Activated CD4-positive, alpha-beta memory T cell treated with anti-CD3 and anti-CD28 coated beads for 36 hours (primary cell): Measurements from ENCODE around the gene PDE8A. TPM values are rescaled to one million over a fixed set of nuclear protein-coding genes. Genes with fewer than 3 reads are reported as not detected.
"Not testable (repeated sequence)": the region's sequence is repeated elsewhere in the genome, so short reads cannot be mapped to it uniquely, and the experiment has no call there.

ENCODE experiments used
- CTCF ChIA-PET: fragments of 350-600 bp; sonication (Branson Sonifier 250); formaldehyde crosslinking; loops from one replicate; lab custom pipeline; 2021; ENCODE audit warnings: antibody characterized with exemption, inconsistent platforms; lab: Charles Lee
- POLR2A ChIA-PET: fragments of 350-600 bp; sonication (Branson Sonifier 250); formaldehyde crosslinking; loops from one replicate; lab custom pipeline; 2021; ENCODE audit warnings: antibody characterized with exemption; lab: Charles Lee
- DNase-seq: peaks from one replicate; pipeline ENCODE4 v3.0.0-alpha.2; 2020
- H3K27ac Mint-ChIP-seq: one replicate; pipeline ENCODE4 v1.8.0; 2021; ENCODE audit warnings: mixed read lengths
- H3K27me3 Mint-ChIP-seq: one replicate; pipeline ENCODE4 v1.8.0; 2021; ENCODE audit warnings: mixed read lengths
- H3K36me3 Mint-ChIP-seq: one replicate; pipeline ENCODE4 v1.8.0; 2021; ENCODE audit warnings: mixed read lengths
- H3K4me1 Mint-ChIP-seq: one replicate; pipeline ENCODE4 v1.8.0; 2021; ENCODE audit warnings: low read depth, mixed read lengths
- H3K4me3 Mint-ChIP-seq: one replicate; pipeline ENCODE4 v1.8.0; 2021; ENCODE audit warnings: mild to moderate bottlenecking, mixed read lengths
- H3K9me3 Mint-ChIP-seq: one replicate; pipeline ENCODE4 v1.8.0; 2021; ENCODE audit warnings: mixed read lengths
- intact Hi-C: fragments of 100-400 bp; cut with micrococcal nuclease; formaldehyde crosslinking; loops from one replicate; pipeline ENCODE4 v1.15.1; 2023
- total RNA-seq, 2 experiments: library from RNA; stranded (reverse); gene quantifications; one replicate each; pipeline ENCODE4 v1.2.3, GENCODE V29; 2021

The PDE8A gene
- total RNA-seq, 2 experiments from 2014 or later, result 20.8 to 21.2 TPM

DNA sequence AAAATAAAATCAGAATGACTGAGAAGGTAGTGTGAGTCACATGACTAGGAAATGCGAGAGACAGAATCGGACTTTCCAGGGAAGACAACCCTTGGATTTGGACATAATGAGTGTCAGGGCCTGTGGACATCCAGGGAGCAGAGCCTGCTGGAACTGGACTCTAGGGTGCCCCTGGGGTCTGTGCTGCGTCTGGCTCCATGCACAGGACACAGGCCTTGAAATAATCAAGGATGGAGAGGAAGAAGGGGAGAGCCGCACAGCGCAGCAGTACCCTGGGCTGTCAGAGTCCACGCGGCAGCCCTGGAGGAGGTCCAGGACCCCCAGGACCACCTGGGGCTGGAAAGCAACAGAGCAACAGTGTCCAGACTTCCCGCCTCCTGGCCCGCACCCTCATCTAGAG is 173.7 kb downstream of the PDE8A start:
- Mint-ChIP-seq H3K27me3 (peaks cover 6% of the 10 kb centered on the region), H3K27ac (no peak overlapping the region), H3K4me3 (no peak overlapping the region), H3K4me1 (peaks cover 5% of the 10 kb centered on the region), H3K36me3 (peaks cover 2% of the 10 kb centered on the region), H3K9me3 (peaks cover 8% of the 10 kb centered on the region)
- POLR2A ChIA-PET, result no interaction called here
- DNase-seq, result no peak
- intact Hi-C loops, result no loop called here
- CTCF ChIA-PET, result no interaction called here

DNA sequence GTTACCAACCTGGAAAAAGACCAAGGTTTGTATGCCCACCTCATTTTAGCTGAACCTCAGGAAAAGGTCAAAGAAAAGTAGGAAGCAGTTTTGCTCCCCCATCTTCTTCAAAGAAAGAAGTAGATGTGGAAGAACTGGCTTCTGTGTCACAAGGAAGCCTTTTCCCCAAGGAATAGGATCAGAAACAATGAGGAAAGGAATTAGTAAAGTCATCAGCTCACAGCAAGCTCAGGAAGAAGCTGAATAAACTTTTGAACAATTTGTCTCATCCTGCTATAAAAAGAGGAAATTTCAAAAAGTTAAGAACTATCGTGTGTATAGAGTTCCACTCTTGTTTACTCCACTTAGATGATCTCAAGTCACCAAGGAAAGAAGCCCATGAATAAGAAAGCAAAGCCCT is 174.2 kb downstream of the PDE8A start:
- intact Hi-C loops, result no loop called here
- no peak for DNase-seq
- ChIA-PET POLR2A (no interaction called here), CTCF (no interaction called here)
- Mint-ChIP-seq H3K4me3 (no peak overlapping the region), H3K27ac (no peak overlapping the region), H3K4me1 (peaks cover 5% of the 10 kb centered on the region), H3K27me3 (peaks cover 6% of the 10 kb centered on the region), H3K9me3 (peaks cover 8% of the 10 kb centered on the region), H3K36me3 (peaks cover 2% of the 10 kb centered on the region)

- Mint-ChIP-seq H3K4me1 (peaks cover 5% of the 10 kb centered on the region), H3K4me3 (no peak overlapping the region)
Observed at GRCh38 chr15:85157344-85157743, 175.7 kb downstream of the PDE8A start.

GRCh38 chr15:85162237-85162636 is 180.6 kb downstream of the PDE8A start:
- Mint-ChIP-seq H3K4me1 (no peaks in the 10 kb centered on the region), H3K4me3 (no peak overlapping the region), H3K27ac (no peak overlapping the region), H3K9me3 (peaks cover 5% of the 10 kb centered on the region), H3K27me3 (no peaks in the 10 kb centered on the region), H3K36me3 (no peaks in the 10 kb centered on the region)
- ChIA-PET POLR2A (no interaction called here), CTCF (no interaction called here)
- intact Hi-C loops, result no loop called here
- DNase-seq, result no peak

More at GRCh38 chr15:85157344-85157743, 175.7 kb downstream of the PDE8A start:
- H3K36me3 Mint-ChIP-seq, result peaks cover 2% of the 10 kb centered on the region
- CTCF ChIA-PET, result interaction anchor here (1.4 kb wide), 1 partner anchor 11 kb away, joined by 4 read pairs; no protein-coding TSS in a partner anchor
- DNase-seq, result no peak
- H3K9me3 Mint-ChIP-seq, result peaks cover 8% of the 10 kb centered on the region
- no peak overlapping the region for H3K27ac Mint-ChIP-seq
- POLR2A ChIA-PET, result no interaction called here
- intact Hi-C loops, result no loop called here
- H3K27me3 Mint-ChIP-seq, result peaks cover 6% of the 10 kb centered on the region

DNA sequence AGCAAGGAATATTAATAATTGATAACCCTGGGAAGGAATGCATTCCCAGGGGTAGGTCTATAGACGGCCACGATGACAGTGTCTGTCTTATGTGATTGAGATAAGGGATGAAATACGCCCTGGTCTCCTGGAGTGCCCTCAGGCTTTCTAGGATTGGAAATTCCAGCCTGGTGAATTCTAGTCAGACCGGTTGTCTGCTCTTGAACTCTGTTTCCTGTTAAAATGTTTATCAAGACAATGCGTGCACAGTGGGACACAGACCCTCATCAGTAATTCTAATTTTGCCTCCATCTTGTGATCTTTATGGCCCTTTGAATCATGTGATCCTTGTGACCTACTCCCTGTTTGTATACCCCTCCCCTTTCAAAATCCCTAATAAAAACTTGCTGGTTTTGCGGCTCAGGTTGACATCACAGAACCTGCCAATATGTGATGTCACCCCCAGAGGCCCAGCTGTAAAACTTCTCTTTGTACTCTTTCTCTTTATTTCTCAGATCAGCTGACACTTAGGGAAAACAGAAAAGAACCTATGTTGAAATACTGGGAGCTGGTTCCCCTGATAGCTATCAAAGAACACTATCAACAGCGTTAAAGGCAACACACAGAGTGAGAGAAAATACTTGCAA is 183.3 kb downstream of the PDE8A start:
- POLR2A ChIA-PET, result no interaction called here

GRCh38 chr15:85167568-85167967 is 185.9 kb downstream of the PDE8A start:
- ChIA-PET CTCF (no interaction called here), POLR2A (no interaction called here)
- Mint-ChIP-seq H3K27ac (no peak overlapping the region), H3K9me3 (peaks cover 9% of the 10 kb centered on the region), H3K36me3 (no peaks in the 10 kb centered on the region), H3K4me3 (no peak overlapping the region), H3K4me1 (peaks cover 5% of the 10 kb centered on the region), H3K27me3 (peaks cover 23% of the 10 kb centered on the region)
- intact Hi-C loops, result no loop called here
- DNase-seq, result no peak

More for the DNA sequence above, 183.3 kb downstream of the PDE8A start:
- intact Hi-C loops, result no loop called here
- CTCF ChIA-PET, result no interaction called here
- H3K36me3 Mint-ChIP-seq, result no peaks in the 10 kb centered on the region
- no peak overlapping the region for H3K4me3 Mint-ChIP-seq
- no peak overlapping the region for H3K27ac Mint-ChIP-seq
- peaks cover 5% of the 10 kb centered on the region for H3K4me1 Mint-ChIP-seq
- peaks cover 5% of the 10 kb centered on the region for H3K9me3 Mint-ChIP-seq
- DNase-seq, result no peak
- peaks cover 6% of the 10 kb centered on the region for H3K27me3 Mint-ChIP-seq

DNA sequence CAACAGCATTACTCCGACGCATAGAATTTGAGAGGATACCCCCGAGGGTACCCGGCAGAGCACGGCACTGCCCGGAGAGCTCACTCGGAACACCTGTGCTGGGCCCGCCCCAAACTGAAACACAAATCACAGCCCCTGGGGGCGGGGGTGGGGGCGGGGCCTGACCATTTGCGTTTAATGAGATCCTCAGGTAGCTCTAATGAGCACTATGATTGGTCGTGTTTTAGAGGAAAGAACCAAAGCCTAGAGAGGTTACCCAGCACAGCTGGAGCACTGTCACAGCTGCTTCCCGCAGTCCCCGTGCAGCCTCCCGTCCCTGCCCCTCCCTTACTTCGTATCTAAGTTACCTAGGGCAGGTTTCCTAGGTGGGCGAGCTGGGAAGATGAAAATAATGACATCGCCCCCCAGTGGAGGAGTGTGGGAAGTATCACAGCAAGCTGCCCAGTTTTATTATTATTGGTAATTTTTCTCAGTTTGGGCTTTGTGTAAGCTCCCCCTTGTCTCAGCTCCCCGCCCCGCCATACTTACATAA is 187.1 kb downstream of the PDE8A start:
- Mint-ChIP-seq H3K9me3 (peaks cover 11% of the 10 kb centered on the region), H3K36me3 (no peaks in the 10 kb centered on the region), H3K4me3 (peak overlapping the region; percentile 28), H3K27ac (no peak overlapping the region), H3K4me1 (peaks cover 5% of the 10 kb centered on the region), H3K27me3 (peaks cover 31% of the 10 kb centered on the region)
- intact Hi-C loops, result no loop called here
- DNase-seq, result peak; percentile 59
- POLR2A ChIA-PET, result no interaction called here
- CTCF ChIA-PET, result interaction anchor here (0.6 to 1.6 kb wide), 16 partner anchors 8 to 894 kb away, joined by 3 to 15 read pairs (median 4); no protein-coding TSS in a partner anchor

- no peak for DNase-seq
- H3K27me3 Mint-ChIP-seq, result peaks cover 46% of the 10 kb centered on the region
- H3K36me3 Mint-ChIP-seq, result no peaks in the 10 kb centered on the region
- ChIA-PET CTCF (no interaction called here), POLR2A (no interaction called here)
- peaks cover 8% of the 10 kb centered on the region for H3K9me3 Mint-ChIP-seq
- H3K4me3 Mint-ChIP-seq, result no peak overlapping the region
- intact Hi-C loops, result no loop called here
- H3K27ac Mint-ChIP-seq, result no peak overlapping the region
- peaks cover 10% of the 10 kb centered on the region for H3K4me1 Mint-ChIP-seq
Observed at GRCh38 chr15:85171736-85172135, 190.1 kb downstream of the PDE8A start.

- no peak for DNase-seq
- Mint-ChIP-seq H3K4me1 (peaks cover 10% of the 10 kb centered on the region), H3K27ac (no peak overlapping the region), H3K9me3 (peaks cover 8% of the 10 kb centered on the region), H3K4me3 (no peak overlapping the region), H3K27me3 (peaks cover 43% of the 10 kb centered on the region), H3K36me3 (no peaks in the 10 kb centered on the region)
- ChIA-PET POLR2A (no interaction called here), CTCF (no interaction called here)
- intact Hi-C loops, result no loop called here
Observed at GRCh38 chr15:85172846-85173490, 191.3 kb downstream of the PDE8A start.

DNA sequence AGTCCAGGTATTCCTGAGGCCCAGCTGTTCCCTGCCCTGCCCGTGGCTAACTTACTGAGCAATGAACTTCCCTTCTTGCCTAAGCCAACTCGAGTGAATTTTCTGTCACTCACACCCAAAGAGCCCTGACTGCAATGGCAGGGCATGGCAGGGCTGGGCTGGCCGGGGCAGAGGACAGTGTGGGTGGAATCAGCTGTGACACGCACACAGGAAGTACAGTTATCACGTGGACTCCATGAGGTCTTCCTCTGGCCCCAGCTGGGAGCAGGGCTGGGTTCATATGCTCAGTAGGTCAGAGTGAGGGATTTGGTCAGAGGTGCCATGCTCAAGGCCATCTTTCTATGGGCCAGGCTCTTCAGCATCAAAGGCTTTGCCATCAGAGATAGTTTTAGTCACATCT is 192.0 kb downstream of the PDE8A start:
- H3K27me3 Mint-ChIP-seq, result peaks cover 43% of the 10 kb centered on the region
- intact Hi-C loops, H3K9me3 Mint-ChIP-seq, POLR2A ChIA-PET, H3K36me3 Mint-ChIP-seq, H3K4me3 Mint-ChIP-seq, DNase-seq, H3K27ac Mint-ChIP-seq: not testable (repeated sequence)
- CTCF ChIA-PET, result interaction anchor here (0.6 kb wide), 1 partner anchor 669 kb away, joined by 3 read pairs; no protein-coding TSS in a partner anchor
- H3K4me1 Mint-ChIP-seq, result peaks cover 10% of the 10 kb centered on the region

DNA sequence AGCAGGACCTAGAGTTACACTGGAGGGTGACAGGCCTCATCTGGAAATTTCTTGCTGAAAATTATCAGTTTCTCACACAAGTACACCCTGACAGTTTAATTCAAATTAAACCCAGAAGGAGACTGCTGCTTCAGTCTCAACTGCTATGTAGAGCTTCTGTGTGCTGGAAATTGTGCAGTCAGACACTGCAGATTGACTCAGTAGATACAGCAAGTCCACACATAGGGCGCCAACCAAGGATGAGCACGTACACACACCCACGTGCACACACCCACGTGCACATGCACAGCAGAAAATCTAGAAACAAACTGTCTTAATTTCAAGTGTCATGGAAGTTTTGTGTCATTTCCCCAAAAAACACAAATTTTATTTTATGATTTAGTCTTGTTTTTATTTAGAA is 192.9 kb downstream of the PDE8A start:
- H3K27me3 Mint-ChIP-seq, result peaks cover 40% of the 10 kb centered on the region
- POLR2A ChIA-PET, result no interaction called here
- intact Hi-C loops, result no loop called here
- CTCF ChIA-PET, result no interaction called here
- H3K27ac Mint-ChIP-seq, result no peak overlapping the region
- H3K36me3 Mint-ChIP-seq, result no peaks in the 10 kb centered on the region
- H3K4me3 Mint-ChIP-seq, result no peak overlapping the region
- peak; percentile 36 for DNase-seq
- peaks cover 8% of the 10 kb centered on the region for H3K9me3 Mint-ChIP-seq
- peaks cover 5% of the 10 kb centered on the region for H3K4me1 Mint-ChIP-seq

- H3K4me1 Mint-ChIP-seq, H3K4me3 Mint-ChIP-seq, POLR2A ChIA-PET, H3K36me3 Mint-ChIP-seq, H3K9me3 Mint-ChIP-seq, DNase-seq, H3K27ac Mint-ChIP-seq, CTCF ChIA-PET, intact Hi-C loops: not testable (repeated sequence)
- peaks cover 24% of the 10 kb centered on the region for H3K27me3 Mint-ChIP-seq
Observed at GRCh38 chr15:85177042-85177515, 195.4 kb downstream of the PDE8A start.
